Panc1 (cell line): ENCODE measurements around the gene GNAS-AS1. TPM values are rescaled to one million over a fixed set of nuclear protein-coding genes. Genes with fewer than 3 reads are reported as not detected.

Source experiments
- ATAC-seq: fragments of 200-7000 bp; cut with Tn5 transposase; 2 replicates; pipeline ENCODE4 v1.9.1; 2020; ENCODE audit warnings: mild to moderate bottlenecking, moderate library complexity
- BruUV-seq: library from RNA; stranded (reverse); fragments of 400-500 nt; replicated peaks from 2 replicates; lab custom pipeline; 2021; lab: Mats Ljungman, UMichigan
- CTCF ChIA-PET: fragments of 300-600 bp; sonication (Branson Sonifier 250); formaldehyde crosslinking; loops from one replicate; lab custom pipeline; 2022; ENCODE audit warnings: antibody characterized with exemption; lab: Charles Lee
- POLR2A ChIA-PET: fragments of 300-600 bp; sonication (Branson Sonifier 250); formaldehyde crosslinking; loops from one replicate; lab custom pipeline; 2022; ENCODE audit warnings: antibody characterized with exemption; lab: Charles Lee
- DNase-seq: peaks from one replicate; pipeline ENCODE4 v3.0.0-alpha.2; 2010; ENCODE audit warnings: low read depth, low spot score
- H3K27ac ChIP-seq: 2 replicates; pipeline ENCODE4 v1.5.1; 2011; ENCODE audit warnings: mild to moderate bottlenecking, low read length, inconsistent platforms
- H3K27me3 ChIP-seq: fragments of 200-500 bp; sonication (Bioruptor generic); 2 replicates; pipeline ENCODE4 v1.6.0; 2014; ENCODE audit warnings: low read length, inconsistent platforms; ENCODE audit not compliant: control insufficient read depth, insufficient read depth
- H3K36me3 ChIP-seq: fragments of 200-500 bp; sonication (Bioruptor generic); 2 replicates; pipeline ENCODE4 v1.5.1; 2014; ENCODE audit warnings: inconsistent platforms, mild to moderate bottlenecking, low read length, moderate library complexity; ENCODE audit not compliant: control insufficient read depth, insufficient read depth
- H3K4me1 ChIP-seq: 2 replicates; pipeline ENCODE4 v1.5.1; 2011; ENCODE audit warnings: inconsistent platforms, mild to moderate bottlenecking, low read length, moderate library complexity; ENCODE audit not compliant: control insufficient read depth, insufficient read depth
- H3K4me3 ChIP-seq, 2 experiments: 2 replicates each; pipeline ENCODE4 v1.5.1; 2011 to 2012; ENCODE audit warnings: low read depth in 2 of 2, low read length in 2 of 2, mild to moderate bottlenecking in 2 of 2, inconsistent platforms in 1 of 2, moderate library complexity in 1 of 2
- H3K9me3 ChIP-seq: fragments of 200-500 bp; sonication (Bioruptor generic); 2 replicates; pipeline ENCODE4 v1.5.1; 2014; ENCODE audit warnings: low read depth, mild to moderate bottlenecking, inconsistent platforms, low read length, moderate library complexity; ENCODE audit not compliant: control insufficient read depth, insufficient read depth
- CTCF ChIP-seq: fragments of 450-650 bp; IDR thresholded peaks from 2 replicates; pipeline ENCODE4 v1.5.1; 2017; ENCODE audit warnings: mild to moderate bottlenecking
- POLR2AphosphoS5 ChIP-seq: IDR thresholded peaks from 2 replicates; pipeline ENCODE4 v1.6.1; 2012; ENCODE audit warnings: mild to moderate bottlenecking, low read depth, low read length, moderate library complexity
- REST ChIP-seq, 2 experiments: IDR thresholded peaks; 2 replicates each; pipeline ENCODE4 v1.6.1; 2011 to 2012; ENCODE audit warnings: low read depth in 2 of 2, control low read depth in 1 of 2, low read length in 1 of 2, mild to moderate bottlenecking in 1 of 2, moderate library complexity in 1 of 2; ENCODE audit not compliant: insufficient read depth in 1 of 2
- SIN3A ChIP-seq: IDR thresholded peaks from 2 replicates; pipeline ENCODE4 v1.6.1; 2012; ENCODE audit warnings: low read depth, mild to moderate bottlenecking, low read length, moderate library complexity, borderline replicate concordance; ENCODE audit not compliant: insufficient read depth
- TCF7L2 ChIP-seq: IDR thresholded peaks from 2 replicates; pipeline ENCODE4 v1.6.1; 2011; ENCODE audit warnings: mild to moderate bottlenecking, low read depth, low read length, inconsistent platforms
- in situ Hi-C: cut with HindIII; loops from 2 replicates; pipeline ENCODE4 v1.10.0; 2016; ENCODE audit warnings: low sequenced_read_pairs, low pct_unique_long_range_greater_than_20kb
- intact Hi-C: fragments of 100-400 bp; cut with micrococcal nuclease; formaldehyde crosslinking; loops from one replicate; pipeline ENCODE4 v1.10.0; 2022; ENCODE audit not compliant: unreplicated experiment
- total RNA-seq: library from RNA; stranded (reverse); gene quantifications from one replicate; pipeline ENCODE4 v1.2.1, GENCODE V29; 2021; ENCODE audit not compliant: unreplicated experiment

Gene GNAS-AS1
- total RNA-seq, 1 experiment from 2014 or later: not detected

- no peak for ATAC-seq
- H3K36me3 ChIP-seq: no peaks in the 10 kb centered on the region
Measured at GRCh38 chr20:58867211-58867610, 16.5 kb upstream of the GNAS-AS1 start.

GRCh38 chr20:58865843-58866242 is 15.1 kb upstream of the GNAS-AS1 start:
- DNase-seq (no peak), ATAC-seq (no peak)
- Histone ChIP-seq H3K4me1 (no peaks in the 10 kb centered on the region), H3K4me3 (no peak overlapping the region), H3K9me3 (no peaks in the 10 kb centered on the region), H3K36me3 (no peaks in the 10 kb centered on the region), H3K27ac (no peak overlapping the region), H3K27me3 (peaks cover 2% of the 10 kb centered on the region; the same call in 1 of the 2 replicates)
- intact Hi-C loops: loop anchor here (2.0 kb wide), 1 partner anchor 357 kb away; no protein-coding TSS in a partner anchor
- no TSS peak for BruUV-seq
- TF ChIP-seq TCF7L2: no peak
- TF ChIP-seq POLR2AphosphoS5: no peak
- no peak for TF ChIP-seq SIN3A
- TF ChIP-seq REST (IDR thresholded peaks at IDR 0.05; ENCODE audit: insufficient read depth in 1 of 2, low read depth in 2 of 2, low read length in 1 of 2): no peak
- TF ChIP-seq CTCF: no peak
- POLR2A ChIA-PET: interaction anchor here (0.7 kb wide), 1 partner anchor 293 kb away, joined by 3 read pairs; no protein-coding TSS in a partner anchor
- in situ Hi-C loops: no loop called here
- CTCF ChIA-PET: no interaction called here

More at GRCh38 chr20:58867211-58867610, 16.5 kb upstream of the GNAS-AS1 start:
- CTCF ChIA-PET: interaction anchor here (0.6 to 0.7 kb wide), 5 partner anchors 16 to 192 kb away, joined by 6 to 8 read pairs (median 6); partner anchors contain the start of gene GNAS-AS1
- H3K4me1 ChIP-seq: no peaks in the 10 kb centered on the region
- POLR2A ChIA-PET: no interaction called here
- intact Hi-C loops (loop anchor here (2.0 kb wide), 1 partner anchor 356 kb away; no protein-coding TSS in a partner anchor), in situ Hi-C loops (no loop called here)
- no peak for DNase-seq
- peaks cover 2% of the 10 kb centered on the region; the same call in 1 of the 2 replicates for H3K27me3 ChIP-seq
- BruUV-seq: no TSS peak
- no peak overlapping the region for H3K27ac ChIP-seq
- TF ChIP-seq REST (IDR thresholded peaks at IDR 0.05; ENCODE audit: insufficient read depth in 1 of 2, low read depth in 2 of 2, low read length in 1 of 2) (no peak), POLR2AphosphoS5 (no peak), TCF7L2 (no peak)
- no peak overlapping the region for H3K4me3 ChIP-seq
- no peaks in the 10 kb centered on the region for H3K9me3 ChIP-seq
